HG03354 (cell line): Measurements from ENCODE around the gene FHL5.
"Not testable (repeated sequence)": the region's sequence is repeated elsewhere in the genome, so short reads cannot be mapped to it uniquely, and the experiment has no call there.

Experiments
- ATAC-seq: cut with Tn5 transposase; IDR thresholded peaks from one replicate; pipeline ENCODE4 v1.9.1; 2021; ENCODE audit warnings: mild to moderate bottlenecking; ENCODE audit not compliant: unreplicated experiment, poor library complexity, severe bottlenecking

Gene FHL5

GRCh38 chr6:96604420-96604819, 41.5 kb downstream of the FHL5 start:
- ATAC-seq, result no peak

GRCh38 chr6:96608074-96608473, 45.1 kb downstream of the FHL5 start:
- ATAC-seq, result no peak

GRCh38 chr6:96610019-96610418, 47.1 kb downstream of the FHL5 start:
- peak; percentile 38 for ATAC-seq

- ATAC-seq, result peak; percentile 90
These were observed 48.5 kb downstream of the FHL5 start for GRCh38 chr6:96611342-96611991.

GRCh38 chr6:96613291-96613999, 50.5 kb downstream of the FHL5 start:
- no peak for ATAC-seq

GRCh38 chr6:96620851-96621250, 57.9 kb downstream of the FHL5 start:
- no peak for ATAC-seq

- ATAC-seq, result peak; percentile 55
These were observed 59.1 kb downstream of the FHL5 start for GRCh38 chr6:96621983-96622382.

- ATAC-seq, result no peak
These were observed 62.0 kb downstream of the FHL5 start for GRCh38 chr6:96624957-96625356.

- ATAC-seq, result peak; percentile 92
These were observed 63.9 kb downstream of the FHL5 start for GRCh38 chr6:96626759-96627364.

GRCh38 chr6:96631248-96631647, 68.3 kb downstream of the FHL5 start:
- no peak for ATAC-seq

- ATAC-seq, result not testable (repeated sequence)
These were observed 75.1 kb downstream of the FHL5 start for GRCh38 chr6:96637979-96638378.

GRCh38 chr6:96645106-96645505, 82.2 kb downstream of the FHL5 start:
- no peak for ATAC-seq

- ATAC-seq, result no peak
These were observed 87.0 kb downstream of the FHL5 start for GRCh38 chr6:96649926-96650325.

GRCh38 chr6:96651816-96652215, 88.9 kb downstream of the FHL5 start:
- ATAC-seq, result peak; percentile 62

- no peak for ATAC-seq
These were observed 89.6 kb downstream of the FHL5 start for GRCh38 chr6:96652552-96652951.

GRCh38 chr6:96653181-96653580, 90.3 kb downstream of the FHL5 start:
- ATAC-seq, result no peak

GRCh38 chr6:96656567-96656966, 93.6 kb downstream of the FHL5 start:
- no peak for ATAC-seq

GRCh38 chr6:96657344-96657743, 94.4 kb downstream of the FHL5 start:
- ATAC-seq, result no peak

GRCh38 chr6:96659084-96659845, 96.3 kb downstream of the FHL5 start:
- ATAC-seq, result no peak
